Loucy (cell line): ENCODE measurements around the gene CRB2.

ENCODE experiments used
- H2AFZ ChIP-seq: fragments of 200-600 bp; sonication (generic); 2 replicates; pipeline ENCODE4 v1.6.0; 2016; ENCODE audit warnings: antibody characterized with exemption, mild to moderate bottlenecking, low read length, moderate library complexity
- H3F3A ChIP-seq: fragments of 200-600 bp; 2 replicates; pipeline ENCODE4 v1.6.0; 2016; ENCODE audit warnings: antibody characterized with exemption, low read depth, mild to moderate bottlenecking
- H3K27me3 ChIP-seq: fragments of 200-600 bp; sonication (generic); 2 replicates; pipeline ENCODE4 v1.6.1; 2014; ENCODE audit warnings: low read length, mild to moderate bottlenecking; ENCODE audit not compliant: insufficient read depth, poor library complexity, severe bottlenecking
- H3K36me3 ChIP-seq: fragments of 200-600 bp; sonication (generic); 2 replicates; pipeline ENCODE4 v1.6.1; 2016; ENCODE audit warnings: low read length; ENCODE audit not compliant: insufficient read depth
- H3K4me1 ChIP-seq: fragments of 200-600 bp; sonication (generic); 2 replicates; pipeline ENCODE4 v1.5.1; 2014; ENCODE audit warnings: low read length, mild to moderate bottlenecking; ENCODE audit not compliant: insufficient read depth, poor library complexity, severe bottlenecking
- H3K4me2 ChIP-seq: fragments of 200-600 bp; sonication (generic); 2 replicates; pipeline ENCODE4 v1.6.0; 2014; ENCODE audit warnings: antibody characterized with exemption, low read length, low read depth, mild to moderate bottlenecking; ENCODE audit not compliant: poor library complexity, severe bottlenecking
- H3K4me3 ChIP-seq: fragments of 200-600 bp; sonication (generic); 2 replicates; pipeline ENCODE4 v1.5.1; 2014; ENCODE audit warnings: low read length, mild to moderate bottlenecking, mixed read lengths; ENCODE audit not compliant: poor library complexity, severe bottlenecking
- H3K79me2 ChIP-seq: fragments of 200-600 bp; sonication (generic); 2 replicates; pipeline ENCODE4 v1.6.1; 2014; ENCODE audit warnings: low read length; ENCODE audit not compliant: insufficient read depth
- H3K9ac ChIP-seq: fragments of 200-600 bp; sonication (generic); 2 replicates; pipeline ENCODE4 v1.6.0; 2014; ENCODE audit warnings: mild to moderate bottlenecking, low read depth, low read length, moderate library complexity; ENCODE audit not compliant: poor library complexity, severe bottlenecking
- H3K9me2 ChIP-seq: fragments of 200-600 bp; sonication (generic); replicated peaks from 2 replicates; pipeline ENCODE4 v1.6.1; 2016; ENCODE audit warnings: low read depth, low read length, mixed read lengths
- H3K9me3 ChIP-seq: fragments of 200-600 bp; sonication (generic); 2 replicates; pipeline ENCODE4 v1.6.1; 2014; ENCODE audit warnings: mild to moderate bottlenecking, antibody characterized with exemption, low read length, low read depth; ENCODE audit not compliant: insufficient read depth
- H4K20me1 ChIP-seq: fragments of 200-600 bp; sonication (generic); 2 replicates; pipeline ENCODE4 v1.6.0; 2014; ENCODE audit warnings: antibody characterized with exemption, low read length, mild to moderate bottlenecking; ENCODE audit not compliant: insufficient read depth, poor library complexity, severe bottlenecking
- EZH2phosphoT487 ChIP-seq: fragments of 200-600 bp; IDR thresholded peaks from 2 replicates; pipeline ENCODE4 v1.6.1; 2018; ENCODE audit warnings: antibody characterized with exemption, mild to moderate bottlenecking, moderate library complexity, borderline replicate concordance
- TF ChIP-seq, protein P1 (sequence below): fragments of 200-600 bp; sonication (generic); conservative IDR thresholded peaks from 2 replicates; pipeline ENCODE4 v1.5.1; 2014; ENCODE audit warnings: mild to moderate bottlenecking, antibody characterized with exemption, low read length

CRB2 gene

DNA sequence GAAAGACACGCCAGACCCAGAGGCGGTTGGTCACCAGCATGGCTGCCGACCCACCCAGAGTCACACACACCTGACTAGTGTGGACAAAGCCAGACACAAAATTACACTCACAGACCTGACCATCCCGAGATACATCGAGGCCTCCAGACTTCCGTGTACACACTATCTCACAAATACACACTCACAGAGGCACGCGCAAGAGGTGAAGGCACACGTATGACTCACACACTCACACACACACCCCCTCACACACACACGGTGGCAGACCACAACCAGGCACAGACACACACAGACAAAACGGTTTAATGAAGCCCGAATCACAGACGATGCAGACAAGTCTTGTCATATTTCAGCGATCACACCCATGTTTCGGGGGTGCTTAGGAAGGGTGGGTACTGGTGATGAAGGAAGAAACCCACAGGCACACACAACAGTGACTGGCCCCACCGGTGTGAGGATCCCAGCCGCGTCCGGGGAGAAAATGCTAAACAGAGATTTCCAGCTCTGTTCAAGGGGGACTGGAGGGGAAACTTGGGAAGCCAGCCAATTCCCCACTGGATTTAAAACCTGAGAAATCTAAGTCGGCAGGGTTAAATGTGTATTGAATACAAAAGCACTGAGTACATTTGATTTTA is 51.3 kb downstream of the CRB2 start:
- no peak overlapping the region for H3K4me2 ChIP-seq
- no peak overlapping the region for H2AFZ ChIP-seq
- H3K9ac ChIP-seq: no peak overlapping the region
- H3K79me2 ChIP-seq: no peaks in the 10 kb centered on the region
- H3K36me3 ChIP-seq: no peaks in the 10 kb centered on the region
- no peaks in the 10 kb centered on the region for H3K9me3 ChIP-seq
- no peaks in the 10 kb centered on the region for H3K9me2 ChIP-seq
- TF ChIP-seq, protein P1, sequence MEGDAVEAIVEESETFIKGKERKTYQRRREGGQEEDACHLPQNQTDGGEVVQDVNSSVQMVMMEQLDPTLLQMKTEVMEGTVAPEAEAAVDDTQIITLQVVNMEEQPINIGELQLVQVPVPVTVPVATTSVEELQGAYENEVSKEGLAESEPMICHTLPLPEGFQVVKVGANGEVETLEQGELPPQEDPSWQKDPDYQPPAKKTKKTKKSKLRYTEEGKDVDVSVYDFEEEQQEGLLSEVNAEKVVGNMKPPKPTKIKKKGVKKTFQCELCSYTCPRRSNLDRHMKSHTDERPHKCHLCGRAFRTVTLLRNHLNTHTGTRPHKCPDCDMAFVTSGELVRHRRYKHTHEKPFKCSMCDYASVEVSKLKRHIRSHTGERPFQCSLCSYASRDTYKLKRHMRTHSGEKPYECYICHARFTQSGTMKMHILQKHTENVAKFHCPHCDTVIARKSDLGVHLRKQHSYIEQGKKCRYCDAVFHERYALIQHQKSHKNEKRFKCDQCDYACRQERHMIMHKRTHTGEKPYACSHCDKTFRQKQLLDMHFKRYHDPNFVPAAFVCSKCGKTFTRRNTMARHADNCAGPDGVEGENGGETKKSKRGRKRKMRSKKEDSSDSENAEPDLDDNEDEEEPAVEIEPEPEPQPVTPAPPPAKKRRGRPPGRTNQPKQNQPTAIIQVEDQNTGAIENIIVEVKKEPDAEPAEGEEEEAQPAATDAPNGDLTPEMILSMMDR: no peak
- TF ChIP-seq EZH2phosphoT487: no peak
- no peaks in the 10 kb centered on the region for H3F3A ChIP-seq
- no peaks in the 10 kb centered on the region for H3K4me1 ChIP-seq
- H3K27me3 ChIP-seq: no peaks in the 10 kb centered on the region
- no peaks in the 10 kb centered on the region for H4K20me1 ChIP-seq
- H3K4me3 ChIP-seq: no peak overlapping the region

DNA sequence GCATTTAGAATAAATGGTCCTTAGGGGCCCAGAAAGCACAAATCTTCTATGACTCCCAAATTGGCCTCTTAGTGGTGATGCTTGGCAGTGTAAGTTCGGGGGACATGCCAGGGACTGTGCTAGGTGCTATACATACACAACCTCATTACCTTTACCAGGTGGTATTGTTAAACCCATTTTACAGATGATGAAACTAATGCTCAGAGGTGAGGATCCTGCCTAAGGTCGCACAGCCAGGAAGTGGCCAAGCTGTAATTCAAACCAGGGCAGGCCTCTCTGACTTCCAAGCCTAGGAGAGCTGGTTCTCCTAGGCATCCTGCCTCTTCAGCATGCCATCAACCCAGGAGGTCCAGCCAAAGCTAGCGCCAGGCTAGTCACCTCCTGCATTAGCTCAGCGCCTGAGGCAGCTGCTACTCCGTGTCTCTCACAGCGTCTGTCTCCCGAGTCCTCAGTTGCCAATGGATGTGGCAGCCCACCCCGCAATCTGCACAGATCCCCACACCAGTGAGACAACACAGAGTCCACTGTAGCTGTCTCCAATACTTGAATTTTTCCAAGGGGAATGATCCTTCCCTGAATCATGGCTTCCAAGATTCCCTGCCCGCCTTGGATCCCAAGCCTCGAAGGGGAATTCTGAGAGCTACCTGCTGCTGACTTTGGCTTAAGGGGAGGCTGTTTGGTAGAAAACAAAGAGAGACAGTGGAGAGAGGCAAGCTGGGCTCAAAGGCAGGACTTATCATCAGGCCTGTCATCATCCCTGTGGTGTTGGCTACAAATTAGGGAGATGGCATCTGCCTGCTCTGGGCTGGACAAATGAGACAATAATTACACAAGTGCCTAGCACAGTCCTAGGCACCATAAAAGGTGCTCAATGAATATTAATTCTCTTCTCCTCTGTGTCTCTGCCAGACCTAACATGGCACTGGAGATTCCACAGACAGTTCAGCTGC is 52.6 kb downstream of the CRB2 start:
- no peak overlapping the region for H2AFZ ChIP-seq
- H3K9me2 ChIP-seq: no peaks in the 10 kb centered on the region
- no peak for TF ChIP-seq EZH2phosphoT487
- TF ChIP-seq, protein P1: no peak
- no peaks in the 10 kb centered on the region for H3F3A ChIP-seq
- no peaks in the 10 kb centered on the region for H4K20me1 ChIP-seq
- no peaks in the 10 kb centered on the region for H3K36me3 ChIP-seq
- H3K4me3 ChIP-seq: no peak overlapping the region
- no peak overlapping the region for H3K9ac ChIP-seq
- no peaks in the 10 kb centered on the region for H3K4me1 ChIP-seq
- no peaks in the 10 kb centered on the region for H3K27me3 ChIP-seq
- H3K4me2 ChIP-seq: no peak overlapping the region
- no peaks in the 10 kb centered on the region for H3K9me3 ChIP-seq
- no peaks in the 10 kb centered on the region for H3K79me2 ChIP-seq

DNA sequence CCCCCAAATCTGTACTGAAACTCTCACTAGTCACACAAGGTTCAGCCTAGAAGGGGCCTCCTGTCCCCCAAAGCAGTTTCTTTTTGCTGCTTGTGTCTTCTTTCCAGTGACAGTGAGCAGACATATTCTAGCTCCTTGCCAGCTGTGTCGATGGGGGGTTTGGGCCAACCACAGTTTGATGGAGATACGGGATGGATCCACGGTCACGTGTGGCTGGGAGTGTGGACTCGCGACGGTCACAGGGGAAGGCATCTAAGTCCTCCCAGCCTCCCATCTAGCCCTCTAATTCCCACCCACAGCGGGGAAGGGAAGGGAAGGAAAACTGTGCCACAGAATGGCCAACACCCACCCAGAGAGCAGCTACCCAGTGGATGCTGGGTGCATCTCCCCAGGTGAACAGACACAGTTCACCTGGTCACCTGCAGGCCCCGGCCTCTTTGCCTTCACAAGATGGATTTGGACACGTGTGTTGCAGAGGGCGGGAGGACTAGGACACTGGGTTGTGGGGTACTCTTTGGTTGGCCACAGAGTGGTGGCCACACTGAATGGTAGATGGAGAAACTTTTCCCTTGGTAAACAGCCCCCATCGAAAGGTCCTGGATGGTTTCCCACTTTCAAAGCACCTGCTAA is 54.4 kb downstream of the CRB2 start:
- Histone ChIP-seq H3K27me3 (no peaks in the 10 kb centered on the region), H3F3A (no peaks in the 10 kb centered on the region), H3K4me1 (no peaks in the 10 kb centered on the region), H3K9me2 (no peaks in the 10 kb centered on the region), H3K79me2 (no peaks in the 10 kb centered on the region), H3K9ac (no peak overlapping the region), H3K4me2 (no peak overlapping the region), H3K36me3 (no peaks in the 10 kb centered on the region), H2AFZ (no peak overlapping the region), H3K9me3 (no peaks in the 10 kb centered on the region), H4K20me1 (no peaks in the 10 kb centered on the region), H3K4me3 (no peak overlapping the region)
- TF ChIP-seq, protein P1: no peak
- no peak for TF ChIP-seq EZH2phosphoT487
